ENCODE data around the gene GUCY2D. TPM values are rescaled to one million over a fixed set of nuclear protein-coding genes. Genes with fewer than 3 reads are reported as not detected.

Gene GUCY2D
- not detected in 2 replicates for total RNA-seq

GRCh38 chr17:8001976-8002720 is at the start of gene GUCY2D:
TSS of gene GUCY2D (plus strand) at chr17:8002615. CDS start at chr17:8003048, 433 bp downstream.

GRCh38 chr17:8038954-8039610 is 36.7 kb downstream of the GUCY2D start, which contains the start of gene ALOX15B:
TSS of gene ALOX15B (plus strand) at chr17:8039059. CDS start at chr17:8039156, 97 bp downstream.

Other genes starting within 250 kb of the GUCY2D start
- gene KDM6B, start 168.4 kb upstream of the GUCY2D start, total RNA-seq = 9.3 and 19.7 TPM in 2 replicates
- 0.13 and 0.20 TPM in 2 replicates for gene TMEM88, start 147.5 kb upstream of the GUCY2D start, total RNA-seq
- gene NAA38, start 145.1 kb upstream of the GUCY2D start, total RNA-seq = 28.9 and 30.6 TPM in 2 replicates
- 11.5 and 14.7 TPM in 2 replicates for gene CYB5D1, start 144.6 kb upstream of the GUCY2D start, total RNA-seq
- gene CHD3, start 113.8 kb upstream of the GUCY2D start, total RNA-seq = 152 and 164 TPM in 2 replicates
- 4.0 and 6.9 TPM in 2 replicates for gene RNF227, start 86.3 kb upstream of the GUCY2D start, total RNA-seq
- 0.23 and 0.33 TPM in 2 replicates for gene KCNAB3, start 72.8 kb upstream of the GUCY2D start, total RNA-seq
- 79.2 and 80.7 TPM in 2 replicates for gene TRAPPC1, start 70.7 kb upstream of the GUCY2D start, total RNA-seq
- 16.8 and 18.3 TPM in 2 replicates for gene CNTROB, start 70.4 kb upstream of the GUCY2D start, total RNA-seq
- gene ALOX15B, start 36.4 kb downstream of the GUCY2D start, total RNA-seq = 0.07 and 1.2 TPM in 2 replicates
- gene ALOX12B, start 85.1 kb downstream of the GUCY2D start, total RNA-seq = not detected in 2 replicates
- not detected in 2 replicates for gene ALOXE3, start 115.9 kb downstream of the GUCY2D start, total RNA-seq
- gene HES7, start 121.5 kb downstream of the GUCY2D start, total RNA-seq = 0.13 TPM in 1 of 2 replicates, not detected in the other
- 8.3 and 16.0 TPM in 2 replicates for gene PER1, start 149.8 kb downstream of the GUCY2D start, total RNA-seq
- gene VAMP2, start 160.3 kb downstream of the GUCY2D start, total RNA-seq = 11.6 and 12.8 TPM in 2 replicates
- gene TMEM107, start 173.8 kb downstream of the GUCY2D start, total RNA-seq = 27.2 and 30.0 TPM in 2 replicates
- gene BORCS6, start 187.6 kb downstream of the GUCY2D start, total RNA-seq = 5.7 and 7.7 TPM in 2 replicates
- gene AURKB, start 208.0 kb downstream of the GUCY2D start, total RNA-seq = 2.8 and 5.5 TPM in 2 replicates
- 6.8 and 7.9 TPM in 2 replicates for gene CTC1, start 245.4 kb downstream of the GUCY2D start, total RNA-seq
- gene PFAS, start 246.7 kb downstream of the GUCY2D start, total RNA-seq = 14.1 and 27.2 TPM in 2 replicates

All from smooth muscle cell of the pulmonary artery (primary cell).